HG02798 (cell line): Measurements from ENCODE around the gene C4orf51.

ENCODE experiments used
- ATAC-seq: cut with Tn5 transposase; IDR thresholded peaks from one replicate; pipeline ENCODE4 v1.9.1; 2021; ENCODE audit warnings: mild to moderate bottlenecking; ENCODE audit not compliant: unreplicated experiment, poor library complexity

Gene C4orf51

GRCh38 chr4:145739845-145740244 is 59.9 kb downstream of the C4orf51 start:
- no peak for ATAC-seq

- ATAC-seq: no peak
Observed at GRCh38 chr4:145740806-145741205, 60.9 kb downstream of the C4orf51 start.

GRCh38 chr4:145743641-145744040 is 63.7 kb downstream of the C4orf51 start:
- no peak for ATAC-seq

- ATAC-seq: no peak
Observed at GRCh38 chr4:145755802-145756201, 75.9 kb downstream of the C4orf51 start.

GRCh38 chr4:145756244-145756643 is 76.3 kb downstream of the C4orf51 start:
- ATAC-seq: no peak

GRCh38 chr4:145757188-145757587 is 77.2 kb downstream of the C4orf51 start:
- no peak for ATAC-seq

GRCh38 chr4:145760176-145760575 is 80.2 kb downstream of the C4orf51 start:
- ATAC-seq: no peak

GRCh38 chr4:145760961-145761929 is 81.3 kb downstream of the C4orf51 start:
- ATAC-seq: no peak

- no peak for ATAC-seq
Observed at GRCh38 chr4:145762719-145763118, 82.8 kb downstream of the C4orf51 start.

- ATAC-seq: no peak
Observed at GRCh38 chr4:145763399-145763798, 83.5 kb downstream of the C4orf51 start.

GRCh38 chr4:145766273-145766672 is 86.3 kb downstream of the C4orf51 start:
- ATAC-seq: no peak

GRCh38 chr4:145769450-145770037 is 89.6 kb downstream of the C4orf51 start:
- ATAC-seq: no peak

- no peak for ATAC-seq
Observed at GRCh38 chr4:145770124-145770523, 90.2 kb downstream of the C4orf51 start.

GRCh38 chr4:145772347-145772746 is 92.4 kb downstream of the C4orf51 start:
- ATAC-seq: no peak

- ATAC-seq: peak; percentile 93
Observed at GRCh38 chr4:145773581-145774234, 93.8 kb downstream of the C4orf51 start.

GRCh38 chr4:145774473-145774872 is 94.5 kb downstream of the C4orf51 start:
- no peak for ATAC-seq

- no peak for ATAC-seq
Observed at GRCh38 chr4:145775406-145775805, 95.5 kb downstream of the C4orf51 start.

- ATAC-seq: no peak
Observed at GRCh38 chr4:145776208-145776607, 96.3 kb downstream of the C4orf51 start.

- no peak for ATAC-seq
Observed at GRCh38 chr4:145779319-145779801, 99.4 kb downstream of the C4orf51 start.

- ATAC-seq: no peak
Observed at GRCh38 chr4:145781351-145781750, 101.4 kb downstream of the C4orf51 start.
